OCI-LY3 (cell line): Measurements from ENCODE around the gene ESPNL.

Experiments used
- H2AFZ ChIP-seq: fragments of 200-600, 300-600 bp; shearing (Covaris generic); 2 replicates; pipeline ENCODE4 v1.6.0; 2014; ENCODE audit warnings: antibody characterized with exemption, low read depth, low read length
- H3K27ac ChIP-seq: fragments of 200-600, 300-600 bp; sonication (generic); 2 replicates; pipeline ENCODE4 v1.5.1; 2014; ENCODE audit warnings: mild to moderate bottlenecking, low read length, moderate library complexity, mixed read lengths
- H3K27me3 ChIP-seq: fragments of 200-600, 300-600 bp; sonication (generic); 2 replicates; pipeline ENCODE4 v1.6.1; 2014; ENCODE audit warnings: low read depth, low read length, mixed read lengths
- H3K36me3 ChIP-seq: fragments of 200-600, 300-600 bp; sonication (generic); replicated peaks from 2 replicates; pipeline ENCODE3; 2014; ENCODE audit warnings: low read depth, low read length, mixed read lengths
- H3K4me1 ChIP-seq: fragments of 300-600, 200-600 bp; sonication (generic); 2 replicates; pipeline ENCODE4 v1.6.1; 2014; ENCODE audit warnings: low read length, mixed read lengths
- H3K4me2 ChIP-seq: fragments of 200-600, 300-600 bp; sonication (generic); 2 replicates; pipeline ENCODE4 v1.6.1; 2014; ENCODE audit warnings: low read length, mixed read lengths
- H3K4me3 ChIP-seq: fragments of 300-600, 200-600 bp; sonication (generic); 2 replicates; pipeline ENCODE4 v1.5.1; 2014; ENCODE audit warnings: antibody characterized with exemption, mild to moderate bottlenecking, low read length, moderate library complexity
- H3K79me2 ChIP-seq: fragments of 300-600, 200-600 bp; shearing (Covaris generic); 2 replicates; pipeline ENCODE4 v1.6.1; 2014; ENCODE audit warnings: mild to moderate bottlenecking, low read length, mixed read lengths
- H3K9ac ChIP-seq: fragments of 300-600, 200-600 bp; shearing (Covaris generic); 2 replicates; pipeline ENCODE4 v1.6.0; 2014; ENCODE audit warnings: mild to moderate bottlenecking, low read length, moderate library complexity
- H3K9me3 ChIP-seq: fragments of 200-600, 300-600 bp; shearing (Covaris generic); 2 replicates; pipeline ENCODE4 v1.6.1; 2014; ENCODE audit warnings: low read length, mixed read lengths; ENCODE audit not compliant: insufficient read depth
- H4K20me1 ChIP-seq: fragments of 200-600, 300-600 bp; sonication (generic); 2 replicates; pipeline ENCODE4 v1.6.1; 2016; ENCODE audit warnings: low read length, mixed read lengths; ENCODE audit not compliant: insufficient read depth
- EZH2phosphoT487 ChIP-seq: fragments of 200-600 bp; shearing (Covaris generic); IDR thresholded peaks from 2 replicates; pipeline ENCODE4 v1.6.1; 2018; ENCODE audit warnings: antibody characterized with exemption, mixed run types, low read depth
- TF ChIP-seq, protein P1 (sequence below): fragments of 200-600, 300-600 bp; sonication (generic); IDR thresholded peaks from 2 replicates; pipeline ENCODE4 v1.5.1; 2014; ENCODE audit warnings: antibody characterized with exemption, low read length, low read depth

Gene ESPNL

DNA sequence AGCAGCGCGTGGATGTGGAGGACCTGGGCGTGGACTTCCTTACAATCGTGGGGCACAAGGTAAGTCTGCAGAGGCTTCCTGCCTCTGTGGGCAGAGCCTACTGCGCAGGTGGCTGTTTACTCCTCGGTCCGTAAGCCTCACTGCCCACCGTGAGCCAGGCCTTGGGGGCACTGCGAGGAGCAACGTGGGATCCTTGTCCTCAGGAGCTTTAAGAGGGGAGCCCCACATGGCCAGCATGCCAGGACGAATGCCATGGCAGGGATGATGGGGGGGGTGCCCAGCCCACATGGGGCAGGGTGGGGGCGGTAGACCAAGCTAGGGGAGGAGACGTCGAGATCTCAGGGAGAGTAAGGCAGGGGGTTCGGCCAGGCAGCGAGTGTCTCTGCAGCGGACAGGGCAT lies 18.0 kb upstream of the ESPNL start:
- H3K27ac ChIP-seq = no peak overlapping the region
- peaks cover 3% of the 10 kb centered on the region for H3K4me1 ChIP-seq
- no peak overlapping the region for H3K4me2 ChIP-seq
- TF ChIP-seq EZH2phosphoT487 = no peak
- TF ChIP-seq, protein P1, sequence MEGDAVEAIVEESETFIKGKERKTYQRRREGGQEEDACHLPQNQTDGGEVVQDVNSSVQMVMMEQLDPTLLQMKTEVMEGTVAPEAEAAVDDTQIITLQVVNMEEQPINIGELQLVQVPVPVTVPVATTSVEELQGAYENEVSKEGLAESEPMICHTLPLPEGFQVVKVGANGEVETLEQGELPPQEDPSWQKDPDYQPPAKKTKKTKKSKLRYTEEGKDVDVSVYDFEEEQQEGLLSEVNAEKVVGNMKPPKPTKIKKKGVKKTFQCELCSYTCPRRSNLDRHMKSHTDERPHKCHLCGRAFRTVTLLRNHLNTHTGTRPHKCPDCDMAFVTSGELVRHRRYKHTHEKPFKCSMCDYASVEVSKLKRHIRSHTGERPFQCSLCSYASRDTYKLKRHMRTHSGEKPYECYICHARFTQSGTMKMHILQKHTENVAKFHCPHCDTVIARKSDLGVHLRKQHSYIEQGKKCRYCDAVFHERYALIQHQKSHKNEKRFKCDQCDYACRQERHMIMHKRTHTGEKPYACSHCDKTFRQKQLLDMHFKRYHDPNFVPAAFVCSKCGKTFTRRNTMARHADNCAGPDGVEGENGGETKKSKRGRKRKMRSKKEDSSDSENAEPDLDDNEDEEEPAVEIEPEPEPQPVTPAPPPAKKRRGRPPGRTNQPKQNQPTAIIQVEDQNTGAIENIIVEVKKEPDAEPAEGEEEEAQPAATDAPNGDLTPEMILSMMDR = no peak
- H3K4me3 ChIP-seq = no peak overlapping the region
- H3K27me3 ChIP-seq = no peaks in the 10 kb centered on the region
- H3K9me3 ChIP-seq = no peaks in the 10 kb centered on the region
- H3K36me3 ChIP-seq = peaks cover 9% of the 10 kb centered on the region
- no peaks in the 10 kb centered on the region for H3K79me2 ChIP-seq
- H3K9ac ChIP-seq = no peak overlapping the region
- H4K20me1 ChIP-seq = no peaks in the 10 kb centered on the region
- no peak overlapping the region for H2AFZ ChIP-seq

DNA sequence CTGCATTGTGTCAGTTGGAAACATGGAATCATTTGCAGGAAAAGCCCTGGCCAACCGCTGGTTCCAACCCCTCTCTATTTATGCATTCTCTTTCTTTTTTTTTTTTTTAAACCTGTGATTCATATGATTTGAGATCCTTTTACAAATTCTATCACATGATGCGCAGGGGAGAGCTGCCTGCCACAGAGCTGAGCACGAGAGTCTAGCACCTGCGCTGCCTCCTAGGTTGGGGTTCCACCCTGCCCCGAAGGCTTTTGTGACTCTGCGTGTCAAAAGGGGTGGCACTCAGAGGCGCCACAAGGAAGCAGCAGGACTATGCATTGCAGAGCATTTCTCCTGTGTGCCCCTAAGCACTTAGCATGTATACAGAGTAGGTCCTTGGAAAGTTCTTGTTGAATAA lies 17.3 kb upstream of the ESPNL start:
- TF ChIP-seq EZH2phosphoT487 = no peak
- TF ChIP-seq, protein P1 = no peak
- H3K79me2 ChIP-seq = no peaks in the 10 kb centered on the region
- H3K4me2 ChIP-seq = no peak overlapping the region
- H3K27ac ChIP-seq = no peak overlapping the region
- H3K9me3 ChIP-seq = no peaks in the 10 kb centered on the region
- H4K20me1 ChIP-seq = no peaks in the 10 kb centered on the region
- H2AFZ ChIP-seq = no peak overlapping the region
- H3K9ac ChIP-seq = no peak overlapping the region
- H3K4me1 ChIP-seq = peaks cover 7% of the 10 kb centered on the region
- no peak overlapping the region for H3K4me3 ChIP-seq
- peaks cover 9% of the 10 kb centered on the region for H3K36me3 ChIP-seq
- H3K27me3 ChIP-seq = no peaks in the 10 kb centered on the region

DNA sequence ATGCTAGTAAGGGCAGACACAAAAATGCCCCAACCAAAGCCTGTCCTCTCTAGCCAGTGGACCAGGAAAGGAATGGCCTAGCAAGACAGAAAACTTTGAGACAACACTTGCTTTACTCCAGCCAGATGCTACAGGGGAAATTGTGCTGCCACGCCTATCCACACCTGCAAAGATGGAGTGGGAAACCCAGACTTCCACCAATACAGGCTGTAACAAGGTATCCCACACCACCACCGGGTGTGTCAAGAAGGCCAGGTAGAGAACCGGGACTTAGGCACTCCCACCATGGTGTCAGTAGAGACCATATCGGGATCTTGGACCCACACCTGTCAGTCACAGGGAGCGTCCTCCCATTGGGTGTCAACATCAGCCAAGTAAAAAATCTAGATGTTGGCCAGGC lies 16.2 kb upstream of the ESPNL start:
- Histone ChIP-seq H3K4me3 (no peak overlapping the region), H3K27ac (no peak overlapping the region), H3K4me1 (peaks cover 7% of the 10 kb centered on the region), H3K27me3 (no peaks in the 10 kb centered on the region), H3K36me3 (peaks cover 9% of the 10 kb centered on the region), H3K9ac (no peak overlapping the region), H2AFZ (no peak overlapping the region), H3K79me2 (no peaks in the 10 kb centered on the region), H4K20me1 (no peaks in the 10 kb centered on the region), H3K9me3 (no peaks in the 10 kb centered on the region), H3K4me2 (no peak overlapping the region)
- TF ChIP-seq, protein P1 = no peak

DNA sequence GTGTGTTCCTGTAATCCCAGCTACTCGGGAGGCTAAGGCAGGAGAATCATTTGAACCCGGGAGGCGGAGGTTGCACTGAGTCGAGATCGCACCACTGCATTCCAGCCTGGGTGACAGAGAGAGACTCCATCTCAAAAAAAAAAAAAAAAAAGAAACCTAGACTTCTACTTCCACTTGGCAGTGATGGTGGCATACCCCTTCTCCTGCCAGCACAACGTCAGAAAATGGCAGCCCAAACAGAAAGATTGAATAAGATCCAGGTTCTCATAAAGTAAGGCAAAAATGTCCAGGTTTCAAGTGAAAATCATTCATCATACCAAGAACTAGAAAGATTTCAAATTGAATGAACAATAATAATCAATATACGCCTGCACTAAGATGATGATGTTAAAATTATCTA lies 15.4 kb upstream of the ESPNL start:
- H3K4me2 ChIP-seq = no peak overlapping the region
- no peaks in the 10 kb centered on the region for H3K79me2 ChIP-seq
- H3K27ac ChIP-seq = no peak overlapping the region
- peaks cover 7% of the 10 kb centered on the region for H3K4me1 ChIP-seq
- H2AFZ ChIP-seq = no peak overlapping the region
- no peak for TF ChIP-seq EZH2phosphoT487
- TF ChIP-seq, protein P1 = no peak
- peaks cover 9% of the 10 kb centered on the region for H3K36me3 ChIP-seq
- no peak overlapping the region for H3K9ac ChIP-seq
- H3K4me3 ChIP-seq = no peak overlapping the region
- H4K20me1 ChIP-seq = no peaks in the 10 kb centered on the region
- no peaks in the 10 kb centered on the region for H3K27me3 ChIP-seq
- H3K9me3 ChIP-seq = no peaks in the 10 kb centered on the region
